ENCODE results near the gene ITGB5. TPM values are rescaled to one million over a fixed set of nuclear protein-coding genes. Genes with fewer than 3 reads are reported as not detected.

Gene ITGB5
- total RNA-seq, 2 experiments from 2014 or later: 0.52 to 1.5 TPM

DNA sequence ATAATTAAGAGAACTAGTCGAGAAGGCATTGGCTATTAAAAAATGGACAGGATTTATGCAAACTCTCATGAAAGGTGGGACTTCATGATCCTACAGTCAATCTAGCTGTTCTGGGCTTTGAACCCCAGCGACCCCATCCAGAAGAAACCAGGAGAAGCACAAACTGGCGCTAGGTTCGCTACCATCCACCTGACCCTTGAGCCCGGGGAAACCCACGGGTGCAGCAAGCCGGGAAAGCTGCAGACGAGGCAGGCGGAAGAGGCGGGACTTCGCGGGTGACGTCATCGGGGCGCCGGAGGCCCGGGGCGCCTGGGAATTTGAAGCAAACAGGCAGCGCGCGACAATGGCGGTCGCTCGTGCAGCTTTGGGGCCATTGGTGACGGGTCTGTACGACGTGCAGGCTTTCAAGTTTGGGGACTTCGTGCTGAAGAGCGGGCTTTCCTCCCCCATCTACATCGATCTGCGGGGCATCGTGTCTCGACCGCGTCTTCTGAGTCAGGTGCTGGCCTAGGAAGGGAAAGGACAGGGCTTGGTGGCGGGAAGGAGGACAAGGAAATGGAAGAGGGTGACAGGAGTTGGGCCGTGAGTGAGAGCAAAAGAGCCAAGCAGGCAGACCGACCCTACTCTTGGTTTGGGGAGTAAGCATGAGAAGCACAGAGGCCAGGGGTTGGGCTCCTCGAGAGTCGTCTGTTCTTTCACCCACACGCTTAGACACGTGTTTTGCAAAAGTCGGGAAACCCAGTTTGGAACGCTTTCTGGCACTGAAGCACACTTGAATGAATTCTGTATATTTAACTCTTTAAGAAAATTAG is 156.8 kb downstream of the ITGB5 start, which contains the start of gene UMPS:
TSS of gene UMPS (plus strand) at position 324 of the 812 bp plus-strand sequence. CDS start at position 344, 20 bp downstream.
- intact Hi-C loops (cut with micrococcal nuclease): no loop called here
- H3K27ac Mint-ChIP-seq: peak within 1 kb of the TSS; percentile 94
- no peaks in the 10 kb centered on the region for H3K9me3 Mint-ChIP-seq
- peaks cover 18% of the 10 kb centered on the region for H3K36me3 Mint-ChIP-seq
- POLR2A ChIA-PET: interaction anchor here (1.3 kb wide), 1 partner anchor 90 kb away, joined by 3 read pairs; no protein-coding TSS in a partner anchor
- peaks cover 35% of the 10 kb centered on the region for H3K4me1 Mint-ChIP-seq (ENCODE audit: low read depth)
- peak; percentile 96 for DNase-seq
- CTCF ChIA-PET: interaction anchor here (0.6 to 2.0 kb wide), 4 partner anchors 31 to 171 kb away, joined by 3 to 10 read pairs (median 6); no protein-coding TSS in a partner anchor
- H3K27me3 Mint-ChIP-seq: peaks cover 9% of the 10 kb centered on the region
- H3K4me3 Mint-ChIP-seq: peak within 1 kb of the TSS; percentile 97

GRCh38 chr3:124722589-124722988 is 164.6 kb downstream of the ITGB5 start:
- H3K27me3 Mint-ChIP-seq: peaks cover 26% of the 10 kb centered on the region
- no peak overlapping the region for H3K4me3 Mint-ChIP-seq
- H3K4me1 Mint-ChIP-seq (ENCODE audit: low read depth): no peaks in the 10 kb centered on the region
- no peak overlapping the region for H3K27ac Mint-ChIP-seq
- intact Hi-C loops (cut with micrococcal nuclease): no loop called here
- ChIA-PET CTCF (interaction anchor here (1.8 kb wide), 1 partner anchor 163 kb away, joined by 3 read pairs; no protein-coding TSS in a partner anchor), POLR2A (no interaction called here)
- no peaks in the 10 kb centered on the region for H3K36me3 Mint-ChIP-seq
- no peak for DNase-seq
- no peaks in the 10 kb centered on the region for H3K9me3 Mint-ChIP-seq

- no peak for DNase-seq
- intact Hi-C loops (cut with micrococcal nuclease): no loop called here
- ChIA-PET POLR2A (no interaction called here), CTCF (no interaction called here)
- no peak overlapping the region for H3K4me3 Mint-ChIP-seq
- peaks cover 6% of the 10 kb centered on the region for H3K27me3 Mint-ChIP-seq
- H3K27ac Mint-ChIP-seq: no peak overlapping the region
- no peaks in the 10 kb centered on the region for H3K9me3 Mint-ChIP-seq
- H3K4me1 Mint-ChIP-seq (ENCODE audit: low read depth): no peaks in the 10 kb centered on the region
- H3K36me3 Mint-ChIP-seq: no peaks in the 10 kb centered on the region
Measured at GRCh38 chr3:124714223-124714853, 172.8 kb downstream of the ITGB5 start.

Small RNA genes lying within 50 kb of the gene (microRNA-seq; reads per million reads assigned to microRNA genes)
- gene MIR544B (ENCODE audit: borderline microRNAs expressed, borderline number of aligned reads, borderline replicate concordance): 3.1 reads per million

Other genes starting within 250 kb of the ITGB5 start
- gene UMPS, start 156.9 kb downstream of the ITGB5 start, total RNA-seq: 10 to 100 TPM; 40.9 to 48.1 TPM
- gene MUC13, start 47.4 kb upstream of the ITGB5 start, total RNA-seq: not detected
- 1 to 10 TPM; 6.0 to 7.9 TPM for gene HEG1, start 168.6 kb upstream of the ITGB5 start, total RNA-seq

Data from activated CD4-positive, alpha-beta memory T cell treated with anti-CD3 and anti-CD28 coated beads for 36 hours (primary cell).